Stimulated activated CD8-positive, alpha-beta memory T cell treated with anti-CD3 and anti-CD28 coated beads, Interleukin-2, amount 100 ng/mL, for 1 hour (primary cell): ENCODE data around the gene CLTRN.
"Not testable (repeated sequence)": the region's sequence is repeated elsewhere in the genome, so short reads cannot be mapped to it uniquely, and the experiment has no call there.

ENCODE experiments used
- DNase-seq, 2 donors: peaks; one replicate each; pipeline ENCODE4 v3.0.0-alpha.2; 2020; ENCODE audit warnings: low read depth in 2 of 2

CLTRN gene

DNA sequence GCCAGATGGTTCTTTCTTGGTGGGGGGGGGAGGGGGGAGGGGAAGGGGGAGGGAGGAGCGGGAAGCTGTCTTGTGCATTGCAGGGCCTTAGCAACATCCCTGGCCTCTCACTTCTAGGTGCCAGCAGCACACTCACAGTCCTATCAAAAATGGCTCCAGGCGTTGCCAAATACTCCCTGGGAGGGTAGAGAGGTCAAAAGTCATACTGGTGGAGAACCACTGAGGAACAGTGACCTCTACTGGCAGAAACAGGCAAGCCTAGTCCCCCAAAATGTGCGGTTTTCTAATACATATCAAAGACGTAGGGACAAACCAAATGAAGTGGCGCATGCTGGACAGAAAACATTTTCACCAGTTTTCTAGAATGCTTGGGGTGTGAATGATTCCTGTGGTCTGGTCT lies 17.1 kb downstream of the CLTRN start:
- DNase-seq: not testable (repeated sequence)

DNA sequence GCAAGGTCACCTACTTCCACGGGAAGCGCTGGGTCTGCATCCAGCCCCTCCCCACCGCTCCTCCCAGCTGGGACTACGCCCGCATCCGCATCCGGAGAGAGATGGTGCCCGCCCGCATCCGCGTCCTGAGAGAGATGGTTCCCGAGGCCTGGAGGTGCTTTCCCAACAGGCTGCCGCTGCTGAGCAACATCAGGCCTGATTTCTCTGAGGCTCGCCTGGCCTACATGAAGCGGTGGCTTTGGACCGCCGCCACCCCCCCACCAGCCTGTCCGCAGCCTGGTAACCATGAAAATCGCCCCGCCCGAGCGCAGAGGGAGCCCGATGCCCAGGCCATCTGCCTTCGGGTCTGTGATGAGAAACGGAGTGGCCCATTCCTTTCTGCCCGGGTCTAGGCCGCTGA lies 18.1 kb downstream of the CLTRN start:
- no peak for DNase-seq

- no peak for DNase-seq
These were observed 18.6 kb downstream of the CLTRN start for GRCh38 chrX:15646031-15646430.

DNA sequence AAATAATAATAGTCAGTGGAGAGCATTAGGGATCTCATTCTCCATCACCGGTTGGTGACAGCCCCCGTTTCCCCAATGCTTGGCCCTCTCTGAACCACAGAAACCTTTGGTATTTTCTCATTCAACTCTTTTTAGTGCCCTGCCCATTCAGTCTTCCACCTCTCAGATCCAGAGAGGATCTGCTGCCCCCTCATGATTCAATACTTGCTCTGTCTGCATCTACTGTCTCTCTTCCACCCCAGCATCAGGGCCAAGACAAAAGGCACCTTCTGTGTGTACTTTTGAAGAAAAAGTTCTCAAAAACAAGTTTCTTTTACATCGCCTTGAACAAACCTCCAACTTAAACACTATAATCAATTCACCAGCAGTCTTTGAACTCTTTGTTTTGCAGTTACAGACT lies 19.3 kb downstream of the CLTRN start:
- no peak for DNase-seq

DNA sequence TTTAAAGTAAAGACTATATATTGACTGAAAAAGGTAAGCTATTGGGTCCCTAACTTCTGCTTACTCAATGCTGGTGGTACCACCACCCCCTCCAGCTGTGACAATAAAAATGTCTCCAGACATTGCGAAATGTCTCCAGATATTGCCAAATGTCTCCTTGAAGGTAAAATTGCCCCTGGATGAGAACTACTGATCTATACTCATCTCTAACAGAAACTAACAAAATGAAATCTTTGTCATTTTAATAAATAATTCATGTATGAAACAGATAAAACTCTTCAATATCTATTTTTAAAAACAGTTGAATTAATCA lies 20.1 kb downstream of the CLTRN start:
- DNase-seq: no peak

- DNase-seq: no peak
These were observed 20.6 kb downstream of the CLTRN start for GRCh38 chrX:15643786-15644559.

DNA sequence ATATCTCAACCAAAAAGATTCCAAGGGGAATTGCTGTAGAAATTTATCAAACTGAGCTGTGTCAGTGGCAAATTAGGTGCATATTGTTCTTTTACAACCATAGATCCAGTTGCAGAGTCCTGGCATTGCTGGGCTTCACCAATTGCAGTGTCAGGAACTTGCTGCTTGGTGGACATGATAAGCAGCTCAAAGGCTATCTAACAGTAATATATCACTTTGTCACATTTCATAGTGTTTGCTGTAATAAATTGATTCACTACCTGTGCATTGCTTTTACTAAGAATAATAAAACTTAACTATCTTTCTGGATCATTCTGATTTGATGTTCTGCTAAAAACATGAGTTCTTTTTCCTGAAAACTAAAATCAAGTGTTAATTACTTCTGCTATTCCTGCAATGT lies 33.0 kb downstream of the CLTRN start:
- no peak for DNase-seq

GRCh38 chrX:15623054-15623453 lies 41.6 kb downstream of the CLTRN start:
- DNase-seq: no peak

- DNase-seq: no peak
These were observed 45.4 kb downstream of the CLTRN start for GRCh38 chrX:15619053-15619755.

- DNase-seq: no peak
These were observed 47.5 kb downstream of the CLTRN start for GRCh38 chrX:15617111-15617510.

DNA sequence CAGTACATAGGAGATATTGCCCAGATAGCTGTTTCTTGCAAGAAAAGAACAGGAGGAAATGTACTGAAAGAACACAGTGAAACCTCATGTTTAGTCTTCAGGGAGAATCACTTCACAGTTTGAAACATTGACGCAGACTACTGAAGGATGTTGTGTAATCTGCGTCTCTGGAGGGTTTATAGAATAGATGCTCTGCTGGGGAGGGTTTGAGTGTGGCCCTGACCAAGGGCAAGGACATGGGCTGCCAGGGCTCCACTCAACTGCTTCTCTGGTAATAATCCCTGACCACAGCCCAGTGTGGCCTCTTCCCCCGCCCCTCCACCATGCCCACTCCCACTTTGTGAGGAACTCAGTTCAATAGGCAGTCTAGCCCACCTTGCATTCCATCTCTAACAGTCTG lies 48.1 kb downstream of the CLTRN start:
- no peak for DNase-seq

- DNase-seq: no peak
These were observed 57.5 kb downstream of the CLTRN start for GRCh38 chrX:15607067-15607466.

DNA sequence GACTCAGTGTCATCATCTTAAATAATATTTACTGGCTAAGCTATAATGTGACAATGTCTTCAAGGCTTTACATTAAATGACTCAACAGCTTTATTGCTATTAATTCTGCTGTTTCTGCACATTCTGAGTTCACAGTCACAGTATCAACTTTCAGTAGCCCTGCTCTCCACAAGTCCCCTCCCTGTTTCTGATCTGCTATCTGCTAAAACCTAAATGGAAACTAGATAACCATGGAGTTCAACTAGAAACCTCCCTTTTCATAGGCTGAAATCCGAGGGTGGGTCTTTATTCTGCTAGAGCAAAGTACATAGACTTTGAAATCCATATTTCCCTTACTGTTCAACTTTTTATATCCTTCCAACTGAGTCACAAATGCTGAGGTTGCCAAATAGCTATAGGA lies 58.5 kb downstream of the CLTRN start:
- DNase-seq: no peak

- no peak for DNase-seq
These were observed 59.4 kb downstream of the CLTRN start for GRCh38 chrX:15605226-15605625.

DNA sequence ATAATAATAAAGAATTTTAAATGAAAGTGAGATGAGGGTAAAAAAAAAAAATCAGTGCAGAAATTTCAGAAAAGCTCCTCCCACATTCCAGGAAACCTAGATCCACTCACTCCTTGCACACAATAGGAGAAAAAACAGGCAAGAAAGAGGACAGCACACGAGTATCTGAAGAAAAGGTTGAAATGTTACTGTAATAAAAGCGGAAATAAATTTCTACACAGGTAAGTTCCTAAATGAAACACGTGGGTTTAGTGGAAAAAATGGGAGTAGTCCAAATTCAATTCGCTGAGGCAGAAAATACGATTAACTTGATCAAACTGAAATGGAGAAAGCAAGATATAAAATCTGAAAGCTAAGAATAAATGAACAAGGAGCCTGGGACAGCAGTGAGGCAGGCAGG lies 61.8 kb downstream of the CLTRN start:
- no peak for DNase-seq

GRCh38 chrX:15601932-15602331 lies 62.7 kb downstream of the CLTRN start:
- no peak for DNase-seq

GRCh38 chrX:15600745-15601144 lies 63.9 kb downstream of the CLTRN start, which contains the start of gene ACE2:
ACE2 (minus strand) TSS chrX:15600960; CDS start chrX:15600911, 49 bp downstream.
- DNase-seq: no peak

DNA sequence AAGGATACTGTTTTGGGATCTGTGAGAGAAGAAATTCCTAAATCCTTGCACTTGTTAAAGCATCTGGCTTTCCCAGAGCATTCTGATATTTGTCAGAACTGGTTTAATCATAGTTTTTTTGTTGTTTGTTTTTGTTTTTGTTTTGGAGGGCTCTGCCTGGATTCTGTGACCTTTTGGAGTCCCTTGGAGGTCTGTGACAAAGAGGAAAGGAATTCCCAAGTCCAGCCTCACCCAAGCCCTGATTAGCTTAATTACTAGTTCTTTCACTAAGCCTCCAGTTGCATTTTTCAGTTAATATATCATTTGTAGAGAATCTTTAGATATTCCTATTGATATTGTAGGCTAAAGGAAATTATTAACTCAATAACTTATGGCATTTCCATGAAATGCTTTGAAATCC lies 64.6 kb downstream of the CLTRN start:
- no peak for DNase-seq

DNA sequence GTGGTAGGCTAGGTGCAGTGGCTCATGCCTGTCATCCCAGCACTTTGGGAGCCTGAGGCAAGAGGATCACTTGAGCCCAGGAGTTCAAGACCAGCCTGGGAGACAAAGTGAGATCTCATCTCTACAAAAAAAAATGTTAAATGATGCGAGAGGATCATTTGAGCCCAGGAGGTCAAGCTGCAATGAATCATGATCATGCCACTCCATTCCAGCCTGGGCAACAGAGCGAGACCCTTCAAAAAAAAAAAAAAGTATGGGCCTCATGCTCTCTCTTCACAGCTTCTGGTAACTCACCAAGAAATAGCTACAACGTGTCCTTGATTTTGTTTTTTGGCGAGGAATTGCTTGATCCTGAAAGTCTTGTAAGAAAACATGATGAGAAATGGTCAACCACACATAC lies 65.1 kb downstream of the CLTRN start:
- DNase-seq: no peak

GRCh38 chrX:15598026-15598425 lies 66.6 kb downstream of the CLTRN start:
- no peak for DNase-seq

DNA sequence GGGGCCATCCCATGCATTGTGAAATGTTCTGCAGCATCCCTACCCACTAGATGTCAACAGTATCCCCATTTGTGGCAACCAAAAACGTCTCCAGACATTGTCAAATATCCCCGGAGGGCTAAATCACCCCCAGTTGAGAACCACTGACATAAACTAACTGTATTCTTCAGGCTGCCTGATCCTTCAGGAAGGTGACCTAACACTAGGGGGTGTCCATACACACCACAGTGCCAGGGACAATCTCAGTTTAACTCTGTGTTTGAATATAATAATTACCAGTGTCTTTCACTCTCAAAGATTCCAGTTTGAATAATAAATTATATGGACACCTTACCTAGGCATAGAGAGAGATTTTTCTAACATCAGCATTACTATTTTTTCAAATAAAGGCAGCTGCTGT lies 70.2 kb downstream of the CLTRN start:
- DNase-seq: no peak

- DNase-seq: no peak
These were observed 84.5 kb downstream of the CLTRN start for GRCh38 chrX:15579778-15580747.
